K562 (cell line): ENCODE measurements around the gene PINK1. TPM values are rescaled to one million over a fixed set of nuclear protein-coding genes. Genes with fewer than 3 reads are reported as not detected.

ENCODE experiments used
- ATAC-seq: fragments of 200-7000 bp; cut with Tn5 transposase; 3 replicates; pipeline ENCODE4 v1.9.1; 2020; ENCODE audit warnings: moderate library complexity
- BruUV-seq: library from RNA; stranded (reverse); fragments of 400-500 nt; replicated peaks from 2 replicates; lab custom pipeline; 2021; lab: Mats Ljungman, UMichigan
- CTCF ChIA-PET: fragments of 300-600 bp; formaldehyde crosslinking; extraction: SDS; loops from one replicate; lab custom pipeline; 2021; ENCODE audit warnings: low intra/inter-chr PET ratio; lab: Yijun Ruan, JAX
- POLR2A ChIA-PET: fragments of 300-600, 350-650 bp; sonication (Branson Sonifier 250); formaldehyde crosslinking; extraction: SDS; loops from one replicate; lab custom pipeline; 2021; ENCODE audit warnings: antibody characterized with exemption, inconsistent platforms; lab: Yijun Ruan, JAX
- DNase-seq, 4 experiments: peaks; one replicate each; pipeline versions ENCODE4 v3.0.0 to v3.0.0-alpha.2; 2011 to 2018; ENCODE audit warnings: low spot score in 3 of 4, mixed read lengths in 3 of 4; ENCODE audit errors: extremely low read depth in 1 of 4
- FAIRE-seq: peaks from 2 replicates; lab custom pipeline; 2011; peaks lifted over from hg19 to GRCh38; lab: Jason Lieb, UNC
- H2AFZ ChIP-seq: 2 replicates; pipeline ENCODE4 v1.6.0; 2011; ENCODE audit warnings: low read depth, low read length, control low read depth, inconsistent platforms
- H3K27ac ChIP-seq: fragments of 200-600 bp; 3 replicates; pipeline ENCODE4 v1.8.0; 2011; ENCODE audit warnings: low read depth, mild to moderate bottlenecking, control low read depth, inconsistent platforms, low read length, moderate library complexity, mixed read lengths; ENCODE audit errors: extremely low read depth
- H3K27me3 ChIP-seq, 2 experiments: fragments of 300-600 bp in 1 of 2; 2 replicates in 1 of 2; 3 replicates in 1 of 2; pipeline versions ENCODE4 v1.6.0 to v1.8.0; 2011; ENCODE audit warnings: inconsistent platforms in 2 of 2, low read length in 2 of 2, mild to moderate bottlenecking in 1 of 2, mixed read lengths in 1 of 2, moderate library complexity in 1 of 2; ENCODE audit not compliant: control insufficient read depth in 2 of 2, insufficient read depth in 2 of 2
- H3K36me3 ChIP-seq: fragments of 300-600 bp; 3 replicates; pipeline ENCODE4 v1.8.0; 2011; ENCODE audit warnings: mild to moderate bottlenecking, low read length, inconsistent platforms; ENCODE audit not compliant: control insufficient read depth, insufficient read depth
- H3K4me1 ChIP-seq, 2 experiments: fragments of 200-600 bp in 1 of 2; replicated peaks in 1 of 2; 2 replicates in 1 of 2; 3 replicates in 1 of 2; pipeline versions ENCODE4 v1.5.1 to v1.8.0; 2011; ENCODE audit warnings: inconsistent platforms in 2 of 2, low read length in 2 of 2, mild to moderate bottlenecking in 1 of 2, mixed read lengths in 1 of 2, moderate library complexity in 1 of 2; ENCODE audit not compliant: control insufficient read depth in 2 of 2, insufficient read depth in 2 of 2
- H3K4me2 ChIP-seq: 2 replicates; pipeline ENCODE4 v1.6.1; 2011; ENCODE audit warnings: low read length, control low read depth, inconsistent platforms, mixed read lengths; ENCODE audit not compliant: insufficient read depth
- H3K4me3 ChIP-seq: fragments of 200-600 bp; sonication (generic), shearing (Covaris generic); 2 replicates; pipeline ENCODE4 v1.5.1; 2016; ENCODE audit warnings: control low read depth, inconsistent platforms
- H3K79me2 ChIP-seq: fragments of 200-600 bp; 3 replicates; pipeline ENCODE4 v1.8.0; 2011; ENCODE audit warnings: low read length, inconsistent platforms; ENCODE audit not compliant: control insufficient read depth, insufficient read depth
- H3K9ac ChIP-seq, 2 experiments: 2 replicates each; pipeline versions ENCODE4 v1.6.0 to v1.6.1; 2011; ENCODE audit warnings: low read depth in 2 of 2, low read length in 2 of 2, control low read depth in 1 of 2, inconsistent platforms in 1 of 2, mild to moderate bottlenecking in 1 of 2, mixed read lengths in 1 of 2; ENCODE audit not compliant: insufficient read depth in 1 of 2
- H3K9me1 ChIP-seq: one replicate; pipeline ENCODE4 v1.6.0; 2011; ENCODE audit warnings: inconsistent platforms, mild to moderate bottlenecking, low read length, moderate library complexity; ENCODE audit not compliant: control insufficient read depth, insufficient read depth
- H3K9me3 ChIP-seq: replicated peaks from 2 replicates; pipeline ENCODE4 v1.5.1; 2011; ENCODE audit warnings: low read depth, low read length, inconsistent platforms; ENCODE audit not compliant: control insufficient read depth, insufficient read depth
- H4K20me1 ChIP-seq: replicated peaks from 2 replicates; pipeline ENCODE4 v1.6.1; 2011; ENCODE audit warnings: low read length, inconsistent platforms, mixed read lengths; ENCODE audit not compliant: control insufficient read depth, insufficient read depth
- BRF1 ChIP-seq: IDR thresholded peaks from 3 replicates; pipeline ENCODE4 v1.6.1; 2011; ENCODE audit warnings: borderline replicate concordance, mild to moderate bottlenecking; ENCODE audit not compliant: insufficient read length; ENCODE audit errors: extremely low read depth
- CREB3L1 ChIP-seq: fragments of 450-650 bp; IDR thresholded peaks from 2 replicates; pipeline ENCODE4 v1.6.1; 2014; ENCODE audit warnings: low read depth, mild to moderate bottlenecking, moderate library complexity, borderline replicate concordance
- CREB5 ChIP-seq: fragments of 250-450 bp; sonication (Bioruptor Pico); IDR thresholded peaks from 2 replicates; pipeline ENCODE4 v1.5.0; 2020; ENCODE audit warnings: mild to moderate bottlenecking
- HDAC2 ChIP-seq: fragments of 450-650 bp; IDR thresholded peaks from 2 replicates; pipeline ENCODE4 v1.6.1; 2016; ENCODE audit warnings: mild to moderate bottlenecking
- IRF2 ChIP-seq: sonication (generic); formaldehyde crosslinking; IDR thresholded peaks from 2 replicates; pipeline ENCODE4 v1.8.1; 2022; ENCODE audit warnings: mild to moderate bottlenecking, missing genetic modification reagents
- MAZ ChIP-seq, 2 experiments: fragments of 450-650 bp in 1 of 2; sonication (generic) in 1 of 2; formaldehyde crosslinking; IDR thresholded peaks in 1 of 2; conservative IDR thresholded peaks in 1 of 2; 2 replicates each; pipeline versions ENCODE4 v1.4.0 to v1.5.0; 2020; ENCODE audit warnings: mild to moderate bottlenecking in 1 of 2, missing genetic modification reagents in 1 of 2
- SP2 ChIP-seq: IDR thresholded peaks from 2 replicates; pipeline ENCODE4 v1.6.1; 2011; ENCODE audit warnings: mild to moderate bottlenecking, low read depth, low read length, moderate library complexity; ENCODE audit not compliant: poor library complexity, severe bottlenecking; ENCODE audit errors: extremely low read depth
- ZKSCAN1 ChIP-seq: fragments of 150-350 bp; IDR thresholded peaks from 2 replicates; pipeline ENCODE4 v1.6.1; 2016; ENCODE audit warnings: low read depth, low read length
- WGBS: fragments of 100-300 bp; shearing (Covaris generic); methylation state at CpG from one replicate; pipeline ENCODE4 v1.1.6; 2016; ENCODE audit warnings: low coverage, mixed read lengths; ENCODE audit not compliant: insufficient coverage; ENCODE audit errors: missing lambda C conversion rate; 5-methylcytosine and 5-hydroxymethylcytosine counted together
- in situ Hi-C: fragments of 300-500 bp; cut with MboI; formaldehyde crosslinking; loops from 4 replicates; pipeline ENCODE4 v1.15.0; 2018; ENCODE audit warnings: inconsistent platforms, mixed read lengths
- intact Hi-C: fragments of 100-400 bp; cut with micrococcal nuclease; formaldehyde crosslinking; loops from 2 replicates; pipeline ENCODE4 v1.14.2; 2022
- polyA plus RNA-seq, 8 experiments: library from polyadenylated mRNA; depleted of rRNA in 4 of 8; stranded (reverse) in 5 of 8; unstranded in 3 of 8; fragments of >200 nt; fragmentation: Nextera tagmentation in 2 of 8; fragmentation: Illumina TruSeq in 1 of 8; extraction: Ambion mirVana in 2 of 8; extraction: Trizol in 1 of 8; gene quantifications; 2 replicates each; pipeline versions ENCODE4 v1.2.1 to v1.2.3, GENCODE V29; 2011 to 2014; ENCODE audit warnings: inconsistent platforms in 1 of 8, missing spikeins in 1 of 8
- total RNA-seq, 7 experiments: library from RNA; depleted of rRNA in 6 of 7; stranded (reverse); fragments of >200 nt in 6 of 7; fragmentation: Illumina TruSeq in 2 of 7; extraction: Trizol in 2 of 7; gene quantifications; 2 replicates each; pipeline versions ENCODE4 v1.2.1 to v1.2.3, GENCODE V29; 2011 to 2021; ENCODE audit warnings: low replicate concordance in 1 of 7

PINK1 gene
- total and polyA plus RNA-seq, 9 of the 15 experiments (the other 6 are each of a cell fraction or from before 2014, with no cell fraction given) = 1.5 to 11.3 (median 6.8) TPM

GRCh38 chr1:20698195-20698910 lies 65.1 kb downstream of the PINK1 start:
- Histone ChIP-seq H3K9me1 (no peaks in the 10 kb centered on the region), H3K27ac (no peak overlapping the region), H3K4me2 (no peak overlapping the region), H3K27me3 (peaks cover 4 to 26% of the 10 kb centered on the region in 2 experiments; a peak in 4 of 5 replicates), H3K36me3 (no peaks in the 10 kb centered on the region), H4K20me1 (no peaks in the 10 kb centered on the region), H3K4me1 (peaks cover 3 to 25% of the 10 kb centered on the region in 2 experiments; a peak in 3 of 5 replicates), H2AFZ (no peak overlapping the region), H3K9ac (peak overlapping the region in 1 of 2 experiments; percentile 52; a peak in 1 of 4 replicates), H3K9me3 (no peaks in the 10 kb centered on the region), H3K4me3 (no peak overlapping the region), H3K79me2 (no peaks in the 10 kb centered on the region)
- WGBS = 49% methylated on average over 18 of the region's 18 CpGs
- intact Hi-C loops (loop anchor here (5.0 to 10.0 kb wide), 2 partner anchors 196 to 289 kb away; no protein-coding TSS in a partner anchor), in situ Hi-C loops (loop anchor here (5.0 kb wide), 1 partner anchor 509 kb away; no protein-coding TSS in a partner anchor)
- ChIA-PET POLR2A (interaction anchor here (0.6 to 1.2 kb wide), 4 partner anchors 8 to 30 kb away, joined by 3 to 4 read pairs (median 3); partner anchors contain the start of gene KIF17), CTCF (no interaction called here)
- DNase-seq = no peak
- TF ChIP-seq HDAC2 (no peak), IRF2 (no peak), BRF1 (no peak), SP2 (no peak), CREB5 (CRISPR knock-in tag) (no peak), CREB3L1 (no peak), MAZ (CRISPR knock-in tag; conservative IDR thresholded peaks at IDR 0.05 in 1 of 2, IDR thresholded peaks at IDR 0.05 in 1 of 2) (no peak), ZKSCAN1 (no peak)
- no TSS peak for BruUV-seq
- FAIRE-seq = no peak
- ATAC-seq = no peak
